Measurements from ENCODE around the gene AHDC1. TPM values are rescaled to one million over a fixed set of nuclear protein-coding genes. Genes with fewer than 3 reads are reported as not detected.

Gene AHDC1
- total and polyA plus RNA-seq, 2 of the 13 experiments (the other 11 are each of a cell fraction or from before 2014, with no cell fraction given), result 1.0 to 2.7 TPM

DNA sequence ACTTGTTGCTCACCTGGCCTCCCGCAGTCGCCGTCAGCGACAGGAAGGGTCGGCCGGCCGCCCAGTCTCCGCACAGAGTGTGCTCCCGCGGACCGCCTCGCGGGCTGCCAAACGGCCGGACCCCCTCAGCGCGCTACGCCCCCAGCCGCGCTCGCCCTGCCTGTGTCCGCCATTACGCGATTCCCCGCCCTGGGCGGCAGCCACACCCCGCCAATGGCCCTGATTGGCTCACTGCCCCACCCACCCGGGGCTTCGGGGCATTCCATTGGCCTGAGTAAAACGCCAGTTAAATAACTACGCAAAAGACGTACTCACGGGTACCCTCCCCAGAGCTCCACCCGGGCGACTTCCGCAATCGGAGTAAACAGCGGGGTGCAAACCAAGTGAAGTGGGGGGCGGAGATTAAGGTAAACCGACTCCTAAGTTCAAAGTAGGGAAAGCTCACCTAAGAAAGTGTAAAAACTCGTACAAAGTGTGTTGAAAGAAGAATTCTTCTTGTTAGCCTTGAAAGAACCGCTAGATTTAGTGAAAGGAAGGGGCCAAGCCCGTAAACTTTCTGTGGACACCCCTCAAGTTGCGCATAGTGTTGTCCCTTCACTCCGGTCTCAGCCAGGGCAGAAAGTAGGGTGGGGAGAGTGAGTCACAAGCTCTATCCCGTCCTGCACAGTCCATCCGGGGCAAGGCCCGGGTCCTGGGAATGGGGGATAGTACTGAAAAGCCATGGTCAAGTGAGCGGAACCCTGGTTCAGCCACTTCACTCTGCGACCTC, 113.8 kb downstream of the AHDC1 start, which contains the start of gene WASF2 (continued):
- TF ChIP-seq TEAD3 (CRISPR knock-in tag; optimal IDR thresholded peaks at IDR 0.05; ENCODE audit: borderline replicate concordance) (peak; percentile 45), ZNF430 (CRISPR knock-in tag; IDR thresholded peaks at IDR 0.05) (peak; percentile 78; the same call in 1 of the 2 replicates), STAG1 (CRISPR knock-in tag; IDR thresholded peaks at IDR 0.05) (no peak), ZNF737 (CRISPR knock-in tag; IDR thresholded peaks at IDR 0.05; ENCODE audit: borderline replicate concordance) (no peak), FOXP1 (IDR thresholded peaks at IDR 0.05) (peak; percentile 87), FOXP1 (CRISPR knock-in tag; IDR thresholded peaks at IDR 0.05) (peak; percentile 75), ZNF776 (CRISPR knock-in tag; IDR thresholded peaks at IDR 0.05) (no peak), MEF2D (CRISPR knock-in tag; IDR thresholded peaks at IDR 0.05) (0 out of 2 replicates have a peak, but pooled peaks have one; percentile 33), AGO2 (optimal IDR thresholded peaks at IDR 0.05; ENCODE audit: low read depth, low read length) (no peak), SPEN (CRISPR knock-in tag; IDR thresholded peaks at IDR 0.05; ENCODE audit: low read depth) (peak; percentile 84)
- TF ChIP-seq, protein P1, sequence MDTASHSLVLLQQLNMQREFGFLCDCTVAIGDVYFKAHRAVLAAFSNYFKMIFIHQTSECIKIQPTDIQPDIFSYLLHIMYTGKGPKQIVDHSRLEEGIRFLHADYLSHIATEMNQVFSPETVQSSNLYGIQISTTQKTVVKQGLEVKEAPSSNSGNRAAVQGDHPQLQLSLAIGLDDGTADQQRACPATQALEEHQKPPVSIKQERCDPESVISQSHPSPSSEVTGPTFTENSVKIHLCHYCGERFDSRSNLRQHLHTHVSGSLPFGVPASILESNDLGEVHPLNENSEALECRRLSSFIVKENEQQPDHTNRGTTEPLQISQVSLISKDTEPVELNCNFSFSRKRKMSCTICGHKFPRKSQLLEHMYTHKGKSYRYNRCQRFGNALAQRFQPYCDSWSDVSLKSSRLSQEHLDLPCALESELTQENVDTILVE (CRISPR knock-in tag; IDR thresholded peaks at IDR 0.05), result no peak; the same call in 1 of the 2 replicates
- TF ChIP-seq, protein P2, sequence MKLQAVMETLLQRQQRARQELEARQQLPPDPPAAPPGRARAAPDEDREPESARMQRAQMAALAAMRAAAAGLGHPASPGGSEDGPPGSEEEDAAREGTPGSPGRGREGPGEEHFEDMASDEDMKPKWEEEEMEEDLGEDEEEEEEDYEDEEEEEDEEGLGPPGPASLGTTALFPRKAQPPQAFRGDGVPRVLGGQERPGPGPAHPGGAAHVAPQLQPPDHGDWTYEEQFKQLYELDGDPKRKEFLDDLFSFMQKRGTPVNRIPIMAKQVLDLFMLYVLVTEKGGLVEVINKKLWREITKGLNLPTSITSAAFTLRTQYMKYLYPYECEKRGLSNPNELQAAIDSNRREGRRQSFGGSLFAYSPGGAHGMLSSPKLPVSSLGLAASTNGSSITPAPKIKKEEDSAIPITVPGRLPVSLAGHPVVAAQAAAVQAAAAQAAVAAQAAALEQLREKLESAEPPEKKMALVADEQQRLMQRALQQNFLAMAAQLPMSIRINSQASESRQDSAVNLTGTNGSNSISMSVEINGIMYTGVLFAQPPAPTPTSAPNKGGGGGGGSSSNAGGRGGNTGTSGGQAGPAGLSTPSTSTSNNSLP (IDR thresholded peaks at IDR 0.05; ENCODE audit: low read depth, low read length), result no peak
- TF ChIP-seq, protein P3, sequence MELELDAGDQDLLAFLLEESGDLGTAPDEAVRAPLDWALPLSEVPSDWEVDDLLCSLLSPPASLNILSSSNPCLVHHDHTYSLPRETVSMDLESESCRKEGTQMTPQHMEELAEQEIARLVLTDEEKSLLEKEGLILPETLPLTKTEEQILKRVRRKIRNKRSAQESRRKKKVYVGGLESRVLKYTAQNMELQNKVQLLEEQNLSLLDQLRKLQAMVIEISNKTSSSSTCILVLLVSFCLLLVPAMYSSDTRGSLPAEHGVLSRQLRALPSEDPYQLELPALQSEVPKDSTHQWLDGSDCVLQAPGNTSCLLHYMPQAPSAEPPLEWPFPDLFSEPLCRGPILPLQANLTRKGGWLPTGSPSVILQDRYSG (CRISPR knock-in tag; IDR thresholded peaks at IDR 0.05), result 0 out of 2 replicates have a peak, but pooled peaks have one; percentile 32
- TF ChIP-seq, protein P4, sequence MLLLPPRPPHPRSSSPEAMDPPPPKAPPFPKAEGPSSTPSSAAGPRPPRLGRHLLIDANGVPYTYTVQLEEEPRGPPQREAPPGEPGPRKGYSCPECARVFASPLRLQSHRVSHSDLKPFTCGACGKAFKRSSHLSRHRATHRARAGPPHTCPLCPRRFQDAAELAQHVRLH (CRISPR knock-in tag; IDR thresholded peaks at IDR 0.05; ENCODE audit: borderline replicate concordance, low read depth), result peak; percentile 9; the same call in 1 of the 2 replicates

Data from HepG2 (cell line).